Fibroblast of mammary gland (primary cell): ENCODE measurements around the gene CLPX.
"Not testable (repeated sequence)": the region's sequence is repeated elsewhere in the genome, so short reads cannot be mapped to it uniquely, and the experiment has no call there.

Experiments
- DNase-seq: peaks from one replicate; pipeline ENCODE4 v3.0.0-alpha.2; 2010; ENCODE audit warnings: low read depth
- H3K4me3 ChIP-seq: 2 replicates; pipeline ENCODE4 v1.5.1; 2011; ENCODE audit warnings: low read depth, mild to moderate bottlenecking, low read length, moderate library complexity; ENCODE audit not compliant: control insufficient read depth
- TF ChIP-seq, protein P1 (sequence below): conservative IDR thresholded peaks from 2 replicates; pipeline ENCODE4 v1.5.1; 2011; ENCODE audit warnings: low read depth, low read length, inconsistent platforms; ENCODE audit not compliant: control insufficient read depth, insufficient read depth

CLPX gene

GRCh38 chr15:65106011-65106590 lies 79.0 kb downstream of the CLPX start:
- H3K4me3 ChIP-seq: no peak overlapping the region
- TF ChIP-seq, protein P1, sequence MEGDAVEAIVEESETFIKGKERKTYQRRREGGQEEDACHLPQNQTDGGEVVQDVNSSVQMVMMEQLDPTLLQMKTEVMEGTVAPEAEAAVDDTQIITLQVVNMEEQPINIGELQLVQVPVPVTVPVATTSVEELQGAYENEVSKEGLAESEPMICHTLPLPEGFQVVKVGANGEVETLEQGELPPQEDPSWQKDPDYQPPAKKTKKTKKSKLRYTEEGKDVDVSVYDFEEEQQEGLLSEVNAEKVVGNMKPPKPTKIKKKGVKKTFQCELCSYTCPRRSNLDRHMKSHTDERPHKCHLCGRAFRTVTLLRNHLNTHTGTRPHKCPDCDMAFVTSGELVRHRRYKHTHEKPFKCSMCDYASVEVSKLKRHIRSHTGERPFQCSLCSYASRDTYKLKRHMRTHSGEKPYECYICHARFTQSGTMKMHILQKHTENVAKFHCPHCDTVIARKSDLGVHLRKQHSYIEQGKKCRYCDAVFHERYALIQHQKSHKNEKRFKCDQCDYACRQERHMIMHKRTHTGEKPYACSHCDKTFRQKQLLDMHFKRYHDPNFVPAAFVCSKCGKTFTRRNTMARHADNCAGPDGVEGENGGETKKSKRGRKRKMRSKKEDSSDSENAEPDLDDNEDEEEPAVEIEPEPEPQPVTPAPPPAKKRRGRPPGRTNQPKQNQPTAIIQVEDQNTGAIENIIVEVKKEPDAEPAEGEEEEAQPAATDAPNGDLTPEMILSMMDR: no peak
- DNase-seq: no peak

GRCh38 chr15:65105038-65105437 lies 80.1 kb downstream of the CLPX start:
- DNase-seq: no peak
- H3K4me3 ChIP-seq: no peak overlapping the region
- TF ChIP-seq, protein P1: no peak

DNA sequence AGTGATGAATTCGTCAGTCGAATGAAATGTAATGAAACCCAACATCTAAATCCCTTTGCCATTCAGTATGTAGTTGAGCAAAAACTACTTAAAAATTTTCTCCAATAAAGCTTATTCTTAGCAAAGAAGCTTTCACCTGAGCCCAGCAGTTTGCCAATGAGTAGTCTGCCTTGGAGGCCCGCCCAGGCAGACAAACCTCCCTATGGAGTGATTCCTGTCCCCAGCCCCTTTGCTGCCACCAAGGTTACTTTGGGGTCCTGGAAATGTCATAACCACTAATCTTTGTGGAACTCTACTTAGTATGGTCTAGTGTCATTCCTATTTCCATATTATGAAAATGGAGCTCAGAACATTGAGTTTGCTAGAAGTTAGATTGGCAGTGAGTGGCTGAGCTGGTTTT lies 82.2 kb downstream of the CLPX start:
- TF ChIP-seq, protein P1: no peak
- DNase-seq: no peak
- H3K4me3 ChIP-seq: no peak overlapping the region

DNA sequence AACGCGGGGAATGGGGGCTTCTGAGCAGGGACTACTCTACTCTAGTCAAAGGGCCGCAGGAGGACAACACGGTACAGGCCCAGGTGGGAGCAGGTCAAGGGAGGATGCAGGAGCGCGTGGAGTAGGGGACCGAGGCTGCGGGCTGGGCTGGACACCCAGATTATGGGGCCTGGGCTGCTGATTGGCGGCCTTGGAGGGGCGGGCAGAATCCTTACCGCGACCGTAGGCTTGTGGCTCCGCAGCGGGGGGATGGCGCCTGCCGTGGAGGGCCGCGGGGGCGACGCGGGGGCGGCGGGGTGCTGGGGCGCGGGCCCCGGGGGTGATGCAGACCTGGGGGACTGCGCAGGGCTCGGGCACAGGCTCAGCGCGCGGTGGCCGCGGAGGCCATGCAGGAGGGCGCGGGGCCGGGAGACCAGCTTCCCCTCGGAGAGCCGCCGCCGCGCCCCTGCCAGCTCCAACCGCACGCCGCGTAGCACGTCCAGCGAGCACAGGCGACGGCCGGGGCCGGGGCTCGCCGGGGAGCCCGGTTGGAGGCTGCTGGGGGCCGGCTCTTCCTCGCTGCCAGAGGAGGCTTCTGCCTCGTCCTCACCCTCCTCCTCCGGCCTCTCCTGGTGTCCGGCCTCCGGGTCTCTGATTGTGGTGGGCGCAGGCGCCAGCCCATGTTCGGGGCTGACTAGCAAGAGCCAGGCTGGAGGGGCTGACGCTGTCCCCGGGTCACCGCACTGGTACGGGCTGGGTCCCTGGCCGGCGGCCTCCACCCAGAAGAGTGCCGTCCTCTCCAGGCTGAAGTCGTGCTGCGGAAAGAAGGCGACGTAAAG lies 83.0 kb downstream of the CLPX start:
- TF ChIP-seq, protein P1: no peak
- no peak overlapping the region for H3K4me3 ChIP-seq
- DNase-seq: no peak

GRCh38 chr15:65101411-65101890 lies 83.7 kb downstream of the CLPX start:
- no peak overlapping the region for H3K4me3 ChIP-seq
- DNase-seq: peak; percentile 63
- TF ChIP-seq, protein P1: peak; percentile 83

DNA sequence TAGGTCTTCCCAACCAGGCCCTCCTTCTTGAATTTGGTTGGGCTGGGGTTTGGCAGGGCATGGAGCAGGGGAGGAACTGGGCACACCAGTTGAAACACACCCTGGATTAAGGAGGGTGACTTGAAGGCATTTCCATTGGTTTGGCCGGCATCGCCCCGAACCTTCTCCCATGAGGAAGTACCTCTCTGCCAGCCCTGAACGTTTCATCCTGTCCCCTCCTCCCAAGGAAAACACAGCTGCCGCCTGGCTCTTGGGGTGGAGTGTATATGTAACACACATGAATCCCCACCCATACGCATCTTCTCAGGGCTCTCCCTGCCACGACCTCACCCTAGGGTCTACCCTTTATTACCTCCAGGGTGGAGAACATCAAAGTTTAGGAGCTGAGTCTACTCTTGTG lies 84.7 kb downstream of the CLPX start:
- TF ChIP-seq, protein P1: no peak
- H3K4me3 ChIP-seq: no peak overlapping the region
- no peak for DNase-seq

GRCh38 chr15:65099801-65100200 lies 85.3 kb downstream of the CLPX start:
- H3K4me3 ChIP-seq: not testable (repeated sequence)

More at GRCh38 chr15:65099801-65100200, 85.3 kb downstream of the CLPX start:
- DNase-seq: not testable (repeated sequence)
